H9 (cell line): ENCODE results near the gene SHB. TPM values are rescaled to one million over a fixed set of nuclear protein-coding genes. Genes with fewer than 3 reads are reported as not detected.

Experiments used
- DNase-seq: peaks from one replicate; pipeline ENCODE4 v3.0.0-alpha.2; 2017
- H2AFZ ChIP-seq: one replicate; pipeline ENCODE4 v1.6.1; 2013; ENCODE audit warnings: mild to moderate bottlenecking, low read length, control low read depth, moderate library complexity
- H2AK5ac ChIP-seq: 2 replicates; pipeline ENCODE4 v1.6.1; 2013; ENCODE audit warnings: low read length, control low read depth, mixed read lengths; ENCODE audit not compliant: insufficient read length
- H2BK120ac ChIP-seq: one replicate; pipeline ENCODE4 v1.6.1; 2013; ENCODE audit warnings: low read depth, mild to moderate bottlenecking, low read length, control low read depth, inconsistent platforms; ENCODE audit not compliant: poor library complexity, severe bottlenecking
- H2BK12ac ChIP-seq: 2 replicates; pipeline ENCODE4 v1.6.1; 2013; ENCODE audit warnings: low read length, control low read depth, mixed read lengths, low read depth; ENCODE audit not compliant: insufficient read length
- H2BK15ac ChIP-seq: 2 replicates; pipeline ENCODE4 v1.6.1; 2013; ENCODE audit warnings: low read depth, low read length, control low read depth
- H2BK20ac ChIP-seq: one replicate; pipeline ENCODE4 v1.6.1; 2013; ENCODE audit warnings: low read depth, mild to moderate bottlenecking, low read length, control low read depth, inconsistent platforms; ENCODE audit not compliant: poor library complexity, severe bottlenecking
- H2BK5ac ChIP-seq: 2 replicates; pipeline ENCODE4 v1.6.1; 2013; ENCODE audit warnings: low read length, control low read depth, mixed read lengths; ENCODE audit not compliant: insufficient read length
- H3K14ac ChIP-seq: 2 replicates; pipeline ENCODE4 v1.6.1; 2013; ENCODE audit warnings: low read length, control low read depth; ENCODE audit not compliant: insufficient read depth
- H3K18ac ChIP-seq: 2 replicates; pipeline ENCODE4 v1.6.1; 2013; ENCODE audit warnings: low read depth, mild to moderate bottlenecking, mixed read lengths, low read length, control low read depth; ENCODE audit not compliant: insufficient read length
- H3K23ac ChIP-seq: 2 replicates; pipeline ENCODE4 v1.6.1; 2013; ENCODE audit warnings: low read length, control low read depth, mixed read lengths, low read depth; ENCODE audit not compliant: insufficient read length
- H3K23me2 ChIP-seq: 2 replicates; pipeline ENCODE4 v1.6.1; 2013; ENCODE audit warnings: low read depth, mild to moderate bottlenecking, mixed read lengths, low read length, control low read depth; ENCODE audit not compliant: insufficient read length, poor library complexity, severe bottlenecking
- H3K27ac ChIP-seq: 2 replicates; pipeline ENCODE4 v1.5.1; 2013; ENCODE audit warnings: low read length, control low read depth, mixed read lengths, low read depth; ENCODE audit not compliant: insufficient read length
- H3K27me3 ChIP-seq: 2 replicates; pipeline ENCODE4 v1.6.1; 2013; ENCODE audit warnings: low read length, control low read depth, inconsistent platforms; ENCODE audit not compliant: insufficient read depth
- H3K4ac ChIP-seq: 2 replicates; pipeline ENCODE4 v1.6.1; 2013; ENCODE audit warnings: low read depth, mild to moderate bottlenecking, control low read depth, inconsistent platforms, low read length, moderate library complexity
- H3K4me1 ChIP-seq: 2 replicates; pipeline ENCODE4 v1.6.1; 2013; ENCODE audit warnings: low read length, control low read depth, inconsistent platforms; ENCODE audit not compliant: insufficient read depth
- H3K4me2 ChIP-seq: 2 replicates; pipeline ENCODE4 v1.6.1; 2013; ENCODE audit warnings: low read length, control low read depth, mixed read lengths; ENCODE audit not compliant: insufficient read length, insufficient read depth
- H3K56ac ChIP-seq: 2 replicates; pipeline ENCODE4 v1.6.1; 2013; ENCODE audit warnings: low read depth, mild to moderate bottlenecking, mixed read lengths, low read length, control low read depth; ENCODE audit not compliant: insufficient read length
- H3K79me1 ChIP-seq: 2 replicates; pipeline ENCODE4 v1.6.1; 2013; ENCODE audit warnings: low read depth, mild to moderate bottlenecking, moderate library complexity, low read length, control low read depth, inconsistent platforms; ENCODE audit not compliant: insufficient read depth, poor library complexity, severe bottlenecking
- H3K79me2 ChIP-seq: 2 replicates; pipeline ENCODE4 v1.6.1; 2013; ENCODE audit warnings: low read length, control low read depth, inconsistent platforms; ENCODE audit not compliant: insufficient read depth
- H3K9ac ChIP-seq: 2 replicates; pipeline ENCODE4 v1.6.1; 2013; ENCODE audit warnings: low read length, control low read depth, mixed read lengths; ENCODE audit not compliant: insufficient read length; ENCODE audit errors: extremely low read depth
- H3K9me3 ChIP-seq: one replicate; pipeline ENCODE4 v1.6.1; 2013; ENCODE audit warnings: low read depth, low read length, inconsistent platforms; ENCODE audit not compliant: control insufficient read depth
- H3T11ph ChIP-seq: one replicate; pipeline ENCODE4 v1.6.1; 2013; ENCODE audit warnings: mild to moderate bottlenecking, low read length, control low read depth, inconsistent platforms
- H4K20me1 ChIP-seq: one replicate; pipeline ENCODE4 v1.6.1; 2013; ENCODE audit not compliant: control insufficient read depth, insufficient read length, insufficient read depth
- H4K5ac ChIP-seq: 2 replicates; pipeline ENCODE4 v1.6.1; 2013; ENCODE audit warnings: low read depth, mild to moderate bottlenecking, mixed read lengths, low read length, control low read depth; ENCODE audit not compliant: insufficient read length
- H4K8ac ChIP-seq: replicated peaks from 2 replicates; pipeline ENCODE4 v1.6.1; 2013; ENCODE audit warnings: low read length, control low read depth, mixed read lengths, low read depth; ENCODE audit not compliant: insufficient read length
- H4K91ac ChIP-seq: 2 replicates; pipeline ENCODE4 v1.6.1; 2013; ENCODE audit warnings: low read depth, mild to moderate bottlenecking, moderate library complexity, mixed read lengths, low read length, control low read depth; ENCODE audit not compliant: insufficient read length
- H3K27ac Mint-ChIP-seq, 3 experiments: 2 replicates in 2 of 3; 3 replicates in 1 of 3; pipeline ENCODE4 v1.8.0; 2020 to 2021; ENCODE audit warnings: mixed read lengths in 3 of 3, mild to moderate bottlenecking in 1 of 3, moderate library complexity in 1 of 3
- H3K27me3 Mint-ChIP-seq: 2 replicates; pipeline ENCODE4 v1.8.0; 2021; ENCODE audit warnings: low read depth, mild to moderate bottlenecking, moderate library complexity, mixed read lengths
- H3K36me3 Mint-ChIP-seq, 3 experiments: 2 replicates in 2 of 3; 3 replicates in 1 of 3; pipeline ENCODE4 v1.8.0; 2020 to 2021; ENCODE audit warnings: low read depth in 3 of 3, mixed read lengths in 3 of 3; ENCODE audit not compliant: insufficient read depth in 1 of 3
- H3K4me1 Mint-ChIP-seq, 2 experiments: 2 replicates each; pipeline ENCODE4 v1.8.0; 2020; ENCODE audit warnings: mixed read lengths in 2 of 2
- H3K4me3 Mint-ChIP-seq, 2 experiments: 2 replicates in 1 of 2; 3 replicates in 1 of 2; pipeline ENCODE4 v1.8.0; 2020 to 2021; ENCODE audit warnings: mild to moderate bottlenecking in 2 of 2, mixed read lengths in 2 of 2, moderate library complexity in 1 of 2
- H3K9me3 Mint-ChIP-seq, 2 experiments: 2 replicates in 1 of 2; 3 replicates in 1 of 2; pipeline ENCODE4 v1.8.0; 2020; ENCODE audit warnings: mild to moderate bottlenecking in 2 of 2, mixed read lengths in 2 of 2, moderate library complexity in 1 of 2
- WGBS: extraction: QIAGEN DNeasy Blood & Tissue Kit; methylation state at CpG from one replicate; pipeline ENCODE4 v1.1.7; 2013; ENCODE audit warnings: missing lambda C conversion rate, low lambda C conversion rate, mixed read lengths; ENCODE audit not compliant: insufficient read length; ENCODE audit errors: extremely low coverage; 5-methylcytosine and 5-hydroxymethylcytosine counted together
- total RNA-seq: library from RNA; stranded (reverse); gene quantifications from 2 replicates; pipeline ENCODE4 v1.2.1, GENCODE V29; 2021
- TF ChIP-seq, protein P1 (sequence below): fragments of 200-600 bp; sonication (generic); conservative IDR thresholded peaks from 3 replicates; pipeline ENCODE4 v1.8.0; 2021; ENCODE audit warnings: antibody characterized with exemption, mild to moderate bottlenecking

The SHB gene
- total RNA-seq, 1 experiment from 2014 or later = 14.6 TPM

DNA sequence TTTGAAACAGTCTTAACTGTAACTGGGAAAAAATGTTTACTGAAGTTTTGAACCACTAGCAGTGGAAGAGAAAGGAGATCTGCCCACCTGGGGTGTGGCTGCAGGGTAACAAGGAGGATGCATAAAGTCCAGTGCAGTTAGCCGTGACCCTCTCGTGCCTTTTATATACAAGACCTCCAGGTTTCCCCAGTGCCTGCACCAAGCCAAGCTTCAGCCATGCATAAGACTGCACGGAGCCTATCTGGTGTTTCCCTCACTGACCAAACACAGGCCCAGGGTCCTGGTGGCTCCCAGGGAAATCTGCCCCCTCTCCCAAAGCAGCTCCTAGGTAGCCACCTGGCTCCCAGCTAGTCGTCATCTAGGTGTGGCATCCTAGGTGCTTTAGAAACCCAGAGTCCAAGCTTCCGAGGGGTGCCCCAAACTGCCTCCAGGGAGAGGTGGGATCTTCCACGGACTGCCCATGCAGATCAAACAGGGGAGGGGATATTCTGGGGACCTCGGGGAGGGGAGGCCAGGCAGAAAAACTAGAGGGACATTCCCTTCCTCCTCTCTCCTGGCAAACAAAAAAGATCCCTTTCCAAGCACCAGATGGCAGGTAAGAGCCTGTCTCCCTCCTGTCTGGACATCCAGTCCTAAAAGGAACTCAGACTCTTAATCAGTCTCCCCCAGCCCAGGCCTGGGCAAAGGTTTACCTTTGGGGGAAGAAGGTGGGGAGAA is 2.7 kb downstream of the SHB start:
- no peaks in the 10 kb centered on the region for H3K9me3 ChIP-seq
- H3K18ac ChIP-seq = no peak overlapping the region
- H3K4me1 ChIP-seq = no peaks in the 10 kb centered on the region; the same call in 1 of the 2 replicates
- no peak overlapping the region for H4K91ac ChIP-seq
- H3K23ac ChIP-seq = no peak overlapping the region
- peaks cover 21% of the 10 kb centered on the region for H3K23me2 ChIP-seq
- H3K4ac ChIP-seq = no peak overlapping the region
- H3K9ac ChIP-seq = no peak overlapping the region
- no CpG with 5 or more reads among the region's 7 CpGs for WGBS
- DNase-seq = no peak
- no peak overlapping the region for H2AFZ ChIP-seq
- H4K8ac ChIP-seq = no peak overlapping the region
- no peak overlapping the region; a peak in 1 of 7 replicates for H3K27ac Mint-ChIP-seq
- no peak overlapping the region for H2AK5ac ChIP-seq
- no peak overlapping the region for H2BK20ac ChIP-seq
- H4K20me1 ChIP-seq = peaks cover 2% of the 10 kb centered on the region
- H3K27me3 ChIP-seq = no peaks in the 10 kb centered on the region; the same call in 1 of the 2 replicates
- TF ChIP-seq, protein P1, sequence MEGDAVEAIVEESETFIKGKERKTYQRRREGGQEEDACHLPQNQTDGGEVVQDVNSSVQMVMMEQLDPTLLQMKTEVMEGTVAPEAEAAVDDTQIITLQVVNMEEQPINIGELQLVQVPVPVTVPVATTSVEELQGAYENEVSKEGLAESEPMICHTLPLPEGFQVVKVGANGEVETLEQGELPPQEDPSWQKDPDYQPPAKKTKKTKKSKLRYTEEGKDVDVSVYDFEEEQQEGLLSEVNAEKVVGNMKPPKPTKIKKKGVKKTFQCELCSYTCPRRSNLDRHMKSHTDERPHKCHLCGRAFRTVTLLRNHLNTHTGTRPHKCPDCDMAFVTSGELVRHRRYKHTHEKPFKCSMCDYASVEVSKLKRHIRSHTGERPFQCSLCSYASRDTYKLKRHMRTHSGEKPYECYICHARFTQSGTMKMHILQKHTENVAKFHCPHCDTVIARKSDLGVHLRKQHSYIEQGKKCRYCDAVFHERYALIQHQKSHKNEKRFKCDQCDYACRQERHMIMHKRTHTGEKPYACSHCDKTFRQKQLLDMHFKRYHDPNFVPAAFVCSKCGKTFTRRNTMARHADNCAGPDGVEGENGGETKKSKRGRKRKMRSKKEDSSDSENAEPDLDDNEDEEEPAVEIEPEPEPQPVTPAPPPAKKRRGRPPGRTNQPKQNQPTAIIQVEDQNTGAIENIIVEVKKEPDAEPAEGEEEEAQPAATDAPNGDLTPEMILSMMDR = peak; percentile 49; the same call in 1 of the 3 replicates
- H3K4me3 Mint-ChIP-seq = peak overlapping the region; percentile 74 to 87
- peaks cover 0 to 7% (median 0%) of the 10 kb centered on the region in 3 experiments; a peak in 4 of 7 replicates for H3K36me3 Mint-ChIP-seq
- peaks cover 4% of the 10 kb centered on the region; the same call in 1 of the 2 replicates for H3K79me2 ChIP-seq
- peaks cover 2% of the 10 kb centered on the region for H3K79me1 ChIP-seq
- H3T11ph ChIP-seq = no peak overlapping the region
- no peak overlapping the region for H3K27ac ChIP-seq
- H3K56ac ChIP-seq = no peak overlapping the region
- H2BK120ac ChIP-seq = no peak overlapping the region
- H3K9me3 Mint-ChIP-seq = no peaks in the 10 kb centered on the region; a peak in 1 of 5 replicates
- H3K4me1 Mint-ChIP-seq = peaks cover 55 to 60% of the 10 kb centered on the region in 2 experiments
- peaks cover 18% of the 10 kb centered on the region for H3K27me3 Mint-ChIP-seq
- H2BK15ac ChIP-seq = no peak overlapping the region
- H2BK12ac ChIP-seq = no peak overlapping the region
- no peak overlapping the region for H3K14ac ChIP-seq
- no peak overlapping the region for H2BK5ac ChIP-seq
- no peak overlapping the region for H4K5ac ChIP-seq
- H3K4me2 ChIP-seq = peak overlapping the region; percentile 94
